AG20443 (cell line): ENCODE measurements around the gene SNX5.

Source experiments
- DNase-seq: peaks from one replicate; pipeline ENCODE4 v3.0.0; 2012; ENCODE audit warnings: low spot score, mixed read lengths

The SNX5 gene

DNA sequence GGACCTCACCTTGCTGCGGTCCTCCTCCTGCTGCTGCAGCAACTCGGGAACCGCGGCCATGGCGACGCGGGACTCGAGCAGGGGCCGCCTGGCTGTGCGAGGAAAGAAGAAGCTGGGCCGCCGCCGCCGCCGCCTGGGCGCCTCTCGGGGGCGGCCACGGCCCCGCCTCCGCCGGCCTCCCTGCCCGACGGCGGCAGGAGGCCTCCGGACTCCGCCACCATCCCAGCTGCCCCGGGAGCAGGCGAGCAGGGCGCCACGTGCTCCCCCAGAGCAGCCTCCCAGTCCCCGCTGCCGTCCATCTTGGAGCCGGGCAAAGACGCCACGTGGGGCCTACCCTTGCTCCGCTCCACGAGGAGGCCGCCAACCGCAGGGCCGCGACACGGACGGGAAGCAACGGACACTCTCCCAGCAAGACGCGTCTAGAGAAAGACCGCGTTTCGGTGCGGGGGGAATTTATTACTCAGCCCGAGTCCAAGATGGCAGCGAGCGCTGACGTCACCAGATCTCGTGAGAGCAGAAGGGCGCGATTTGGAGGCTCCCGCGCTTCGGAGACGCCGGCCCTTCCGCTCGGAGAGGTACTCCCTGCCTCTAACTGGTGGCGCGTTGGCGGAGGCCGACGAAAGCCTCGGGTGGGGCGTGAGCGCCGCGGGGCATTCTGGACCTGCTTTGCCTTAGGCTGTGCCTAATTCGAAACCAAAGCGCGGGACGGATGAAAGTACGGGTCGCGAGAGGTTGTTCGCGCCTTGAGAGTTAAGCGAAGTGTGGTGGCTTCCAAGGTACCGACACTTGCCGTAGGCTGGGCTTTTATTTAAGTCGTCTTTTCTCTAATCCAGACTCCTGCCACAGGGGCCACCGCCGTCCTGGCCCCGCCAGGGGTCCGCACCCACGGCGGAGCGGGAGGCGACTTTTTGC is at the start of gene SNX5, which contains the start of gene MGME1:
Gene SNX5 (minus strand): TSS at position 429 of the 912 bp plus-strand sequence. CDS start 369 bp downstream, at position 60.
Gene MGME1 (plus strand): TSS at position 653 of the 912 bp plus-strand sequence. CDS start 842 bp downstream, outside the sequence.
- peak; percentile 99 for DNase-seq

DNA sequence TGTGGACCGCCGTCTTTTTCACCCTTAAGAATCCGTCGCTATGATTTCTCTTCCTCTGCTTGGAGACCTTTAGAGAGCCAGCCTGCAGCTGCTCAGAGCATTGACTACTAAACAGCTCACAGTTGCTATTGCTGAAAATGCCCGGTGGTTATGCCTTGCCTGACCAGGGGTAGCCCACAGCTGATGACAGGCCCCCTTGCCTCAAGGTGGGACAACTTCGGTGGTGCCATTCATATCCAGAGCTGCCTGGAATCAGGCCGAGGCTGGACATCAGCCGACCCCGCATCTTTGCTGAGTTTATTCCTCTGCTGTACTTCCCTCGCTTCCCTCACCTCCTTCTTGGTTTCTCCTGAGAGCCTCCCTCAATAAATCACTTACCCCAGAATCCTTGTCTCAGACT is 49.5 kb upstream of the SNX5 start:
- DNase-seq = no peak

DNA sequence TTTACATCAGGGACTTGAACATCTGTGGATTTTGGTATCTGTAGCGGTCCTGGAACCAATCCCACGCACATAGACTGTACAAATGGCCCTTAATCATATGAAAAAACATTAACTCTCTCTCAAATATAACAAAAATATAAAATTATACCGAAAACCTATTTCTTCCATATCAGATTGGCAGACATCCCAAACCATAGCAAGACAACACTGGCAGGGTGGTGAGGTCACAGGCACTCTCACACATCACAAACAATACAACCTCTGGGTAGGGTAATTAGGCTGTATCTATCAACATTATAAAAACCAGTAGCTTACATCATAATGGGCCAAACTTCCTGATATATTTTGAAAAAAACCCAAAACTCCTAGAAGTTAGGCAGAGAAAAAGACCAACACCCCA is 48.2 kb upstream of the SNX5 start:
- no peak for DNase-seq

DNA sequence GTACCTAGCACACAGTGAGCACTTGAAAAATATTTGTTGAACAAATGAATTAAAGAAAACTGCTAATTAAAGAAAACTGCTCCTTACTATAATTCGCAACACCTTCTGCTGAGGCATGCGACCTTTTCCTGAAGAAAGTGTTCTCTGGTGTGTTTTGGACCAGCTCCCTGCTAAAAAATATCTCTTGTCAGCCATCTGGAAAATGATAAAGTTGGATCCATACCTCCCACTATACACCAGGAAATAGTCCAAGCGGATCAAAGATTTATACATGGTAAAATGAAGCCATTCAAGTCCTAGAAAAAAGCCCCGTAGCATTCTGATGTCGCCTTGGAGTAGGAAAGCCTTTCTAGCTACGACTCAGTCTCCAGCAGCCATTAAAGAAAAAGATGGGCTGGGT is 45.8 kb upstream of the SNX5 start:
- DNase-seq = no peak

- no peak for DNase-seq
Observed at GRCh38 chr20:18012901-18013300, 44.3 kb upstream of the SNX5 start.

DNA sequence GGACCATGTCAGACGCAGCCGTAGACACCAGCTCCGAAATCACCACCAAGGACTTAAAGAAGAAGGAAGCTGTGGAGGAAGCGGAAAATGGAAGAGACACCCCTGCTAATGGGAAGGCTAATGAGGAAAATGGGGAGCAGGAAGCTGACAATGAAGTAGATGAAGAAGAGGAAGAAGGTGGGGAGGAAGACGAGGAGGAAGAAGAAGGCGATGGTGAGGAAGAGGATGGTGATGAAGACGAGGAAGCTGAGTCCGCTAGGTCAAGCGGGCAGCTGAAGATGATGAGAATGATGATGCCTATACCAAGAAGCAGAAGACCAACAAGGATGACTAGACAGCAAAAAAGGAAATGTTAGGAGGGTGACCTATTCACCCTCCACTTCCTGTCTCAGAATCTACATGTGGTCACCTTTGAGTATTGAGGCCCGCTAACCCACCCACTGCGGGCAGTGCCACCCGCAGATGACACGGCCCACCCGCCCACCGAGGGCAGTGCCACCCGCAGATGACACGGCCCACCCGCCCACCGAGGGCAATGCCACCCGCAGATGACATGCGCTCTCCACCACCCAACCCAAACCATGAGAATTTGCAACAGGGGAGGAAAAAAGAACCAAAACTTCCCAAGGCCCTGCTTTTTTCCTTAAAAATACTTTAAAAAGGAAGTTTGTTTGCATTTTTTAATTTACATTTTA is 43.5 kb upstream of the SNX5 start:
- no peak for DNase-seq

- DNase-seq = no peak
Observed at GRCh38 chr20:18011482-18011881, 42.9 kb upstream of the SNX5 start.

- no peak for DNase-seq
Observed at GRCh38 chr20:18009116-18009515, 40.5 kb upstream of the SNX5 start.

DNA sequence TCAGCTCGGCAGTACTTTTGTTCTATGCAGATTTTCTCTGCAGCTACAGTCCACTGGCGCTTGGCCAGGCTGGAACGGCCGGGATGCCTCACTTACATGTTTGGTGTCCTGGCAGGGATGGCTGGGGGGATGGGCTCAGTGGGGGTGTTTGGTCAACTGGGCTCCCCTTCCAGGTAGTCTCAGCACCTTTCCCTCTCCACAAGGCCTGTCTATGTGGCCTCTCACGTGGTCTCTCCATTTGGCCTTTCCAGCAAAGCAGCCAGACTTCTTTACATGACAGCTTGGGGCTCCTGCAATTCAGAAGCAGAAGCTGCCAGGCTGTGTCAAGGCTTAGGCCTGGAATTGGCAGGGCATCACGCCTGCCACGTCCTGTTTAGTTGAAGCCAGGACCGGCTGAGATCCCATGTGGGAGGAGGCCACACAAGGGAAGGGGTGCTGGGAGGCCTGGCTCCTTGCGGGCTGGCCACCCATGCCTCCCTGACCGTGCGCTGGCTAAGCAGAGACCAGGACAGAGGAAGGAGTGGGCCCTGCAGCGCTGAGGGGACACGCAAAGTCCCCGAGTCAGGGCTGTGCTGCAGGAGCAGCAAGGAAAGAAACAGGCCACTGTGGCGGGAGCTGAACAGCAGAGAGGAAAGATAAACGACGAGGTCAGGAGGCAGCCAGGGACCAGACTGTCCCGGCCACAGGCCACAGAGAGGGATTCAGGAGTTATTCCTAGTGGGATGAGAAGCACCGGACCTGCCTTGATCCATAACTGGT is 39.1 kb upstream of the SNX5 start:
- no peak for DNase-seq

DNA sequence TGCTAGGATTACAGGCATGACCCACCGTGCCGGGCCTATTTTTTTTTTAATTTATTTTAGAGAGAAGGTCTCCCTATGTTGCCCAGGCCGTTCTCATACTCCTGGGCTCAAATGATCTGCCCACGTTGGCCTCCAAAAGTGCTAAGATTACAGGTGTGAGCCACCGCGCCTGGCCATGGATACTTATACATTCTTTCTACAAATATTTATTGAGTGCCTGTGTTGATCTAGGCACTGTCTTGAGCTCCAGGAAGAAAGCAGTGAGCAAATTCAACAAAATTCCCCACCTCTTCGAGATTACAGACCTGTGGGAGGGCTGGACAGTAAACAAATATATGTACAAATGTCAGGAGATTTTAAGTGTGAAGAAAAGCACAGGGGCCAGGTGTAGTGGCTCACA is 38.1 kb upstream of the SNX5 start:
- no peak for DNase-seq

DNA sequence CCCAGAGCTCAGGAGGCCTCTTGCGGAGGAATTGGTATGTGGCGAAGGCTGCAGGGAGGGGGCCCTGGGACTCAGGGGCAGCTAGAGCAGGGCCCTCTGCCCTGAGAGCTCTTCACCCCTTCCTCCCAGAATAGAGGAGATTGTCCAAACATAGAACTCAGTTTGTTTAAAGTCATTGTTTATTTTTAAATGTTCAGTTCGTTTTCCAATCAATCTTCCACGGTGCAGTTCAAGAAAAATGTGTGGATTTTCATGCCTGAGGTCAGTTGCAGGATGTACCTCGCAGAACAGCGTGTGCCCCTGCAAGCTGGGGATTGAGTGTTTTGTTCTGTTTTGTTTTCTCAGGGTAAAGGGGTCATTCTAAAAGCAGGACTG is 37.4 kb upstream of the SNX5 start:
- no peak for DNase-seq

GRCh38 chr20:18005170-18005989 is 36.8 kb upstream of the SNX5 start:
- DNase-seq = no peak

DNA sequence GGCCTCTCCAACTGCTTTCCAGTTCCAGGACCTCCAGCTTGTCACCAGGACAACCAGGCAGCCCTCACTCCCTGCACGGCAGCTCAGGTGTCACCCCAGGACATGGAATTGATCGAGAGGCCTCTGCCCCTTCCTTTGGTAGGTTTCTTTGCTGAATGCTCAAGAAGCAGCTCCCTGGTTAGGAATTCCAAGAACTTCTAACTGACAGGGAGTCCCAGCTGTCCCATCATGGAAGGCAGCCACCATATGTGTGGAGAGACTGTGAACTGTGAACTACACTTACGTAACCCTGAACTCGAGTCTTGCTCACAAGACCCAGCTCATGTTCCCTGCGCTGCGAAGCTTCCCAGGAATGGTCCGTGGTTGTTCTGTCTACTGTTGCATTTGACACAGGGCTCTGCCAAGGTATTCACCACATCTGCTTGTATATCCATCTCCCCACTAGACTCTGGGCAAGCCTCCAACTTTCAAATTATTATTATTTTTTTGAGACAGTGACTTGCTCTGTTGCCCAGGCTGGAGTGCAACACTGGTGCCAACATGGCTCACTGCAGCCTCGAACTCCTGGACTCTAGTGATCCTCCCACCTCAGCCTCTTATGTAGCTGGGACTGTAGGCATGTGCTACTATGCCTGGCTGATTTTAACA is 35.9 kb upstream of the SNX5 start:
- no peak for DNase-seq

GRCh38 chr20:18003897-18004296 is 35.3 kb upstream of the SNX5 start:
- DNase-seq = no peak

DNA sequence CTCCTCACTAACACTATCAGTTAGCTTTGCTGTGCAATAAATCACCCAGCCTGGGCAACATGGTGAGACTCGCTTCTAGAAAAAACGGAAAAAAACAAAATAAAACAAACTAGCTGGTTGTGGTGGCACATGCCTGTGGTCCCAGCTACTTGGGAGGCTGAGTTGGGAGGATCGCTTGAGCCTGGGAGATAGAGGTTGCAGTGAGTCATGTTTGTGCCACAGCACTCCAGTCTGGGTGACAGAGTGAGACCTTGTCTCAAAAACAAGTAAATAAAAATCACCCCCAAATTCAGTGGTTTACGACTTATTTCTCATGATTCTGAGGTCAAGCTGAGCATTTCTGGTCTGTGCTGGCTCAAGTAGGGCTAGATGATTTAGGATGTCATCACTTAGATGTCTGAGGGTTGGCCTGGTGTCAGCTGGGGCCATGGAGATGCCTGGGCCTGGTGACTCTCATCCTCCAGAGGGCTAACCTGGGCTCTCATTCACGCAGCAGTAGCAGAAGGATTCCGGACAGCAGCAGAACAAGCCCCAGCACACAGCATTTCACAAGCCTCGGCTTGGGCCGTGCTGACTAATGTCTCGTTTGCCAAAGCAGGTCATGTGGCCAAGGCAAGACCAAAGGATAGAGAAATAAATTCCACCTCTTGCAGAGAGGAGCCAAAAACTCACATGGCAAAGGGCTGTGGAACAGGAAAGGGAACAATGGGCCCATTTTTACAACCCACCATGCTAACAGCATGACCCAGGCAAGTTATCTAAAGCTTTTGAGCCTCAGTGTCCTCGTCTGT is 32.7 kb upstream of the SNX5 start:
- peak; percentile 92 for DNase-seq

GRCh38 chr20:17999566-17999965 is 31.0 kb upstream of the SNX5 start:
- DNase-seq = no peak

DNA sequence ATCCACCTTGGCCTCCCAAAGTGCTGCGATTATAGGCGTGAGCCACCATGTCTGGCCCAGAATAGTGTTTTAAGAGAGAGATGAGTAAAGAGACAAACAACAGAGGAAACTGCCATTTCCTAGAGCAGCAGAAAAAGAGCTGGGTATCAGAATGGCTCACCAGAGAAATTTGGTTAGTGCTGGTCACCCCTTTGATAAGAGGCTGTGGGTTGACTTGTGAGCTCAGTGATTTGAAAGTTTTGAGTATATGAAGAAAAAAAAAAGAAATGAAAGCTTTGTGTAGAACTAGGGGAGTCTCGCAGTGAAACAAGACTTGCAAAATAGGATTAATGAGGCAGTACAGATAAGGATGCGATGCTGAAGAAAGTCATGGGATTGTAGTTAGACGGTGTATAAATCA is 29.9 kb upstream of the SNX5 start:
- no peak for DNase-seq

- DNase-seq = peak; percentile 76
Observed at GRCh38 chr20:17995967-17996819, 27.6 kb upstream of the SNX5 start.

- no peak for DNase-seq
Observed at GRCh38 chr20:17993546-17993945, 25.0 kb upstream of the SNX5 start.
